Measurements from ENCODE around the gene ADAM12.

The ADAM12 gene

DNA sequence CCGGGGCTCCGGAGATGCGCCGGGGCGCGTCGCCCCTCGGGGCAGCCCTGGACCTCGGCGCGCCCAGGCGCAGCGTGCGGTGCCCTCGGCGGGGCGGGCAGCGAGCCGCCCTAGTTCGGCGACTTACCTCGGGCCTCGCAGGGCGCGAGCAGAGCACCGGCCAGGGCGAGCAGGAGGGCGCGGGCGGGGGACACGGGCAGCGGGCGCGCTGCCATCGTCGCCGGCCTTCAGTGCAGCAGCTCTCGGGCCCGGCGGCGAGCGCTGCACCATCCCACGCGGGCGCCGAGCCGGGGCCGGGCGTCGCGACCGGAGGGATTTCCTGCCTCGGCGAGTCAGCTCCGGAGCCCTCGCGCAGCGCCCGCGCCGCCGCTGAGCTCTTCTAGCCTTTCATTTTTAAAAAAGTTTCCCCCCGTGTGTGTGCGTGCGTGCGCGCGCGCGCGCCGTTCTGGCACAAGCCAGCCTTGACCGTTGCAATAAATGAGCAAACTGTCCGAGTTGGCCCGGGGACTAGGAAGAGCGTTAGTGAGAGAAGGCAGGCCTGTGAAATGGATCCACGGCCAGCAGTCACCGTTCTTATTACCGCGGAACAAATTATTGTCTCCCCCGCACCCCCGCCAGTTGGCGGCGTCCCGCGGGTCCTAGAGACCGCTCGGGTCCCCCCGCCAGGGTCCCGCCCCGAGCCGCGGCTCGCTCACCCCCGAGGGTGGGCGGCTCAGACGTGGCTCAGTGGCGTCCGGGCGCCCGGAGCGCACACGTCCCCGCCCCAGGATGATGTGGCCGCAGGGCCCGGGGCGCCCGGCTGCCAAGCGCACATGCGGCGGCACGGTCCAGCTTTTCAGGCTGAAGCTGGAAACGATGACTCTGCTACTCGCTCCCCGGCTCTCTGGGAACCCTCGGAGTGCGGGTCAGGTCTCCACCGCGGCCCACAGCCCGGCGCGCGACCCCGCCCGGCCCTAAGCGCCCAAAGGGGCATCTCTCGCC lies at the start of gene ADAM12:
Gene ADAM12, minus strand, starts transcription at position 547 of the 981 bp plus-strand sequence. Its CDS starts 332 bp downstream, at position 215.
- DNase-seq = no peak

- no peak for DNase-seq
These were observed 49.5 kb upstream of the ADAM12 start for GRCh38 chr10:126437635-126438406.

- no peak for DNase-seq
These were observed 46.0 kb upstream of the ADAM12 start for GRCh38 chr10:126434235-126434634.

GRCh38 chr10:126433351-126433750 lies 45.1 kb upstream of the ADAM12 start:
- no peak for DNase-seq

- no peak for DNase-seq
These were observed 44.2 kb upstream of the ADAM12 start for GRCh38 chr10:126432507-126432906.

- DNase-seq = no peak
These were observed 43.5 kb upstream of the ADAM12 start for GRCh38 chr10:126431816-126432215.

DNA sequence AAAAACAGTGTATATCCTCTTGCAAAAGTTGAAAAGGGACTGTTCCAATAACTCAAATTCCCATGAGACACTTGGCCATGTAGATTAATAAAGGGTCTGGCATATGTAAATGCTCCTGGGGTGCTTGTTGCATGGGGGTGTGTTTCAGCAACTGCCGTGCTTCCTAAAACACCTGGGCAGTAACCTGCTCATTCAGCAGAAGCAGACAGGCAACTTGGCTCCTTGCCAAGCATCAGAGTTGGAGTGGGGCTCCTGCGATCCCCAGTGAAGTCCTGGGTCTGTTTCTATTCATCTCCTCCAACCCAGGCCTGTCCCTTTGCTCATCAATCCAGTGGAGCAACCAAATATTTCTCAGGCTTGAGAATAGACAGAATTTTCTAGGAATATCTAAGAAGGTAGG lies 42.2 kb upstream of the ADAM12 start:
- DNase-seq = no peak

- DNase-seq = no peak
These were observed 41.0 kb upstream of the ADAM12 start for GRCh38 chr10:126429275-126429674.

DNA sequence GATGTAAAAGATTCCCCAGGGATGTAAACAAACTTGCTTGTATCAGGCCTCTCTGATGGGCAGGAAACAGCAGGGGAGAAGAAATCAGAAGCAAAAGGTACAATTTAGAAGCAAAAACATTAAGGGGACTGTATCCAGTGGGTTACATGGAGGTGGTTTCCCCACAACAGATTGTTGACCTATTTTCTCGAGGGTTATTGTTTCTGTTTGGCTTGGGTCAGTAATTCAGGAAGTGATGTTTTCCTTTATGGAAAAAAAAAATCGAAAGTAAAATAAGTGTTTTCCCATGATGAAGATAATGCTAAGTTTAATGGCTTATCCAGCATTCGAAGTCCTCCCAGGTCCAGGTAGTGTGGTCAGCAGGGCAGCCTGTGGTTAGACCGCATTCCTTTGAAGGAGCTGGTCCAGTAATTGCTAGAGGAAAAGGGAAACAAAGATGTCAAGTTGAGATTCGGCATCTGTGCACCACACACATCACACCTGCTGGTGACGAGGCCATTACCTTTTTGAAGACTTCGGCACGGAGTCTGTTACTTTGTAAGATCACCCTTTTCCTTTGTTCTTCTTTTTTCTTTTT lies 37.3 kb upstream of the ADAM12 start:
- no peak for DNase-seq

DNA sequence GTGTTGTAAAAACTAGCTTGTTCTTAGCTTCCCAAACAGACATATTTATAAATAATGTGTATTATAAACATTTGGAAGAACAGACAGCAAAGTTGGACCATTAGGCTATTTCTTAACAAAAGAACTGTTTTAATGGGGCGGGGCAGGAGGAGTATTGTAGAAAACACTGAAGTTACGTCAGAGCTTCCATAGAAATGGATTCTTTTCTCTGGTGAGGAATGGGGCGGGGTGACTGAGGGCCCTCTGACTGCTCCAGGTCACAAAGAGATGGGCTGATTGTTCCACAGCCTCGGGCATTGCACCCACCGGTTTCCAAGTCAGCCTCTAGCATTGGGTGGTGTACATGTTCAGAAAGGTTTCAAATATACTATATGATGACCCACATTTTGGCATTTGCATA lies 36.8 kb upstream of the ADAM12 start:
- no peak for DNase-seq

GRCh38 chr10:126423732-126424491 lies 35.6 kb upstream of the ADAM12 start:
- DNase-seq = no peak

DNA sequence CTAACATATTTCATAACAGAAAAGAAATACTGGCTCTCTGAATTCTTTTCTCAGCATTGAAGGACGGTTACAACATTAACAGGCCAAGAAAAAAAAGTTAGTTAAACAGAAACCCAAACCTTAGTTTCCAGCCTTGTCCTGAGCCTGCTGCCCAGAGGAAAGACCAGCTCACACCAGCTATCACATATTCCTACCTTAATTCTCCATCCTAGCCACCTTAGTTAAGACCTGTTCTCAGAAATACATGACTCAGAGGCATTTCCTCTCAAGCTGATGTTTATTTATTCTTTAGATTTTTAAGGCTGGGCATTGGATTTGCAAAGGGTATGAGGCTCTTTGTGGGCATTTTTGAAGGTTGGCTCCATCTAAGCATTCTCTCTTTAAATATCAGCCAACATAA lies 34.3 kb upstream of the ADAM12 start:
- DNase-seq = no peak

DNA sequence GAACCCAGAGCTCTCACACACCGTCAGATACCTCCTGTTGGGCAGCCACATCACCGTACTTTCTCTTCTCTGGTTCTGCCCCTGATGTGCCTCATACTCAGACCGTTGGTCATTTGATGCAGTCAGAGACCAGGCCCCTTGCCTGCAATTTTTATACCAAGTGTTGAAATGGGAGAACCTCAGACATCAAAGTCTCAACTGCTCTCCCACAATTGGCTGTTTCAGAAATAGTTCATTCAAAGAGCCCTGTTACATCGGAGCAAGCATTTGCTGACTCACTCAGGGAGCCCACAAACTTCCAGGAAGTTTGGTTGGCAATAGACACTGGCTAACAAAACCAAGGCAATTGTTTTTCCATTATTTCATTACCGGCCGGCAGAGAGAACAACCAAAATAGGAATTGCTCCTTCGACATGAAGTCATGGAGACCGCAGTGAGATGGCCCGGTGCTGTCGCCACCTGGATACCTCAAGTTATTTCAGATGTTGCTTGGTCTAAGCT lies 33.5 kb upstream of the ADAM12 start:
- DNase-seq = no peak

GRCh38 chr10:126420567-126421300 lies 32.5 kb upstream of the ADAM12 start:
- DNase-seq = no peak

DNA sequence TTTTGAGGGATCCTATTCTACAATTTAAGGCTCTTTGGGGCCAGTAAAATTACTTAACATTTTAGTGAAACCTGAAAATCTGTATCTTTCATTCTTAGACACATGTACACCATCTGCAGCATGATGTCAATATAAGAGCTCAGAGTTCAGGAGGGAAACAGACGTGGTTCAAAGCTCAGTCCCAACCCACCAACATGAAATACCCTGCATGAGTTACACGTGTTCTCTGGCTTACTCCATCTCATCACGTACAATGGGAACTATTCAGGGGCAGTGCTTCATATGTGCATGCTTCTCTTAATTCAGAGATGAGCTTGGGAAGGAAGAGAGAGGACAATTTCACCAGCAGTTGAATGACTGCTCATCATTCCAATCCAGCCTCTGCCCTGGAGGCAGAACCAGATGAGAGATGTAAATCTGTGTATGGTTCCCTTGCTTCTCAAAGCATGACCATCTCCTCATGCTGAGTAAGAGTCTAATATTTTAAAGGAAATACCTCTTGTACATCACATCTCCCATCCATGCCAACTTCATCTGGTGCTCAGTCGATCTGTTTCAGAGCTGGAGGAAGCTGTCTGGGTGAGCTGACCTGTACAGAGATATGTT lies 29.0 kb upstream of the ADAM12 start:
- DNase-seq = no peak

GRCh38 chr10:126409821-126410220 lies 21.5 kb upstream of the ADAM12 start:
- no peak for DNase-seq

DNA sequence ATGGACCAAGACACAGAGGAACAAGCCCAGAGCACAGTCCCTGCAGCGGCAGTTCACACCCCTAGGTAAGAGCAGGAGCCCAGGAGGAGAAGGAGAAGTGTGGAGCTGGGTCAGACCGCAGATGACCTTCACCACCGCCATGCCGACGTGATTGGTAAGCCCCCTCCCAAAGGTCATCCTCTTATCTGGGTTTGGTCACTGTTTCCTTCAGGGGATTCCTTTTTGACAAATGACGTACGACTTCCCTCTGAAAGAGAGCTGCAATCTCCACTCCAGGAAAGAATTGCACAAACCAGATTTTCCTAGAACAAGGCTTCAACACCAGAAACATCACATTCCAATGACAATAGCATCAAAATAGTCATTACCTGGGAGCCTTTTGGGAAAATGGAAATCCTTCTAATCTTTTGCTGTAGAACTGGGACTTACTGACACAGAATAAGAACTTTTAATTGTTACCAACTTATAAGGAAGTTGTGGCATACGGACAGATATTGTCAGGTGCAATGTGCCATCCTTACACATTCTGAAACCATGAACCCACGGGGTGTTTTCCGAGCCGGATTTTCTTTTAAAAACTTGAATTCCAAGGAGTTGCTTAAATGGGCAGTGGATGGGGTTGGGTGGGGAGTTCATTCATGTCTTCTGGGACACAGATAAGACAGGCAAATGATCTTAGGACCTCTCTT lies 20.8 kb upstream of the ADAM12 start:
- DNase-seq = no peak

DNA sequence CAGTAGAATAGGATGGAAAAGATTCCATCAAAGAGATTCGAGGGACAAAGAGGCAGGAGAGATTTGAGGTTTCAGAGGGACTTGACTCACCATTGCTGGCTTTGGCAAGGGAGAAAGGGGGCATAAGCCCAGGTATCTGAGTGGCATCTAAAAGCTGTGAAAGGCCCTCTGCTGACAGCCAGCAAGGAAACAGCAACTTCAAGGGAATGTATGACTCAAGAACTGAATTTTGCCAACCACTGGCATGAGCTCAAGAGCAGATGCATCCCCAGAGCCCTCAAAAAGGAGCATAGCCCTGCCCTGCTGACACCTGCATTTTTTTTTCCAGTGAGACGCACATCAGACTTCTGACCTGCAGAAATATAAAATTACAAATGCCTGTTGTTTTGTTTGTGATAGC lies 19.6 kb upstream of the ADAM12 start:
- no peak for DNase-seq

- DNase-seq = no peak
These were observed 17.0 kb upstream of the ADAM12 start for GRCh38 chr10:126405239-126405775.

Data from activated T-cell treated with anti-CD3 and anti-CD28 coated beads for 4 hours (primary cell).